ENCODE measurements around the gene PLK2. TPM values are rescaled to one million over a fixed set of nuclear protein-coding genes. Genes with fewer than 3 reads are reported as not detected.
A peak's percentile ranks its signal among the peaks of the same experiment; 100 is the strongest.

Gene PLK2
- total and polyA plus RNA-seq, 2 of the 8 experiments (the other 6 are each of a cell fraction or from before 2014, with no cell fraction given): 5.8 to 20.6 TPM

- TF ChIP-seq, protein P1, sequence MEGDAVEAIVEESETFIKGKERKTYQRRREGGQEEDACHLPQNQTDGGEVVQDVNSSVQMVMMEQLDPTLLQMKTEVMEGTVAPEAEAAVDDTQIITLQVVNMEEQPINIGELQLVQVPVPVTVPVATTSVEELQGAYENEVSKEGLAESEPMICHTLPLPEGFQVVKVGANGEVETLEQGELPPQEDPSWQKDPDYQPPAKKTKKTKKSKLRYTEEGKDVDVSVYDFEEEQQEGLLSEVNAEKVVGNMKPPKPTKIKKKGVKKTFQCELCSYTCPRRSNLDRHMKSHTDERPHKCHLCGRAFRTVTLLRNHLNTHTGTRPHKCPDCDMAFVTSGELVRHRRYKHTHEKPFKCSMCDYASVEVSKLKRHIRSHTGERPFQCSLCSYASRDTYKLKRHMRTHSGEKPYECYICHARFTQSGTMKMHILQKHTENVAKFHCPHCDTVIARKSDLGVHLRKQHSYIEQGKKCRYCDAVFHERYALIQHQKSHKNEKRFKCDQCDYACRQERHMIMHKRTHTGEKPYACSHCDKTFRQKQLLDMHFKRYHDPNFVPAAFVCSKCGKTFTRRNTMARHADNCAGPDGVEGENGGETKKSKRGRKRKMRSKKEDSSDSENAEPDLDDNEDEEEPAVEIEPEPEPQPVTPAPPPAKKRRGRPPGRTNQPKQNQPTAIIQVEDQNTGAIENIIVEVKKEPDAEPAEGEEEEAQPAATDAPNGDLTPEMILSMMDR (IDR thresholded peaks at IDR 0.05; ENCODE audit: control extremely low read depth in 1 of 3, insufficient read depth in 1 of 3, low read depth in 1 of 3, low read length in 3 of 3): peak; percentile 82 to 88 (median 87)
- TF ChIP-seq TEAD4 (IDR thresholded peaks at IDR 0.05; ENCODE audit: low read depth, low read length) (peak; percentile 92), SP1 (IDR thresholded peaks at IDR 0.05; ENCODE audit: low read depth, low read length) (no peak), E2F6 (IDR thresholded peaks at IDR 0.05) (0 out of 2 replicates have a peak, but pooled peaks have one; percentile 25), CTBP2 (IDR thresholded peaks at IDR 0.05; ENCODE audit: borderline replicate concordance, insufficient read depth, insufficient read length, low read length) (no peak), ZNF274 (IDR thresholded peaks at IDR 0.05; ENCODE audit: borderline replicate concordance, extremely low read depth, low read length) (no peak), JUN (IDR thresholded peaks at IDR 0.05; ENCODE audit: low read depth, low read length) (no peak), YY1 (IDR thresholded peaks at IDR 0.05; ENCODE audit: low read depth, low read length) (peak; percentile 47; the same call in 1 of the 2 replicates), TAF1 (IDR thresholded peaks at IDR 0.05; ENCODE audit: low read depth, low read length) (no peak), RAD21 (IDR thresholded peaks at IDR 0.05 in 1 of 2, conservative IDR thresholded peaks at IDR 0.05 in 1 of 2; ENCODE audit: low read depth in 2 of 2, low read length in 2 of 2) (peak; percentile 94 to 98), KDM1A (IDR thresholded peaks at IDR 0.05; ENCODE audit: borderline replicate concordance, low read length) (peak; percentile 34; the same call in 1 of the 2 replicates)
Measured at GRCh38 chr5:58460732-58461286, 923 bp upstream of the PLK2 start (continued).
